Stimulated activated CD8-positive, alpha-beta memory T cell treated with anti-CD3 and anti-CD28 coated beads, Interleukin-4, amount 100 ng/mL, for 48 hours (primary cell): ENCODE measurements around the gene OCEL1.

Experiments used
- DNase-seq: peaks from one replicate; pipeline ENCODE4 v3.0.0-alpha.2; 2020

Gene OCEL1

GRCh38 chr19:17242431-17243208, 16.6 kb downstream of the OCEL1 start:
- no peak for DNase-seq

DNA sequence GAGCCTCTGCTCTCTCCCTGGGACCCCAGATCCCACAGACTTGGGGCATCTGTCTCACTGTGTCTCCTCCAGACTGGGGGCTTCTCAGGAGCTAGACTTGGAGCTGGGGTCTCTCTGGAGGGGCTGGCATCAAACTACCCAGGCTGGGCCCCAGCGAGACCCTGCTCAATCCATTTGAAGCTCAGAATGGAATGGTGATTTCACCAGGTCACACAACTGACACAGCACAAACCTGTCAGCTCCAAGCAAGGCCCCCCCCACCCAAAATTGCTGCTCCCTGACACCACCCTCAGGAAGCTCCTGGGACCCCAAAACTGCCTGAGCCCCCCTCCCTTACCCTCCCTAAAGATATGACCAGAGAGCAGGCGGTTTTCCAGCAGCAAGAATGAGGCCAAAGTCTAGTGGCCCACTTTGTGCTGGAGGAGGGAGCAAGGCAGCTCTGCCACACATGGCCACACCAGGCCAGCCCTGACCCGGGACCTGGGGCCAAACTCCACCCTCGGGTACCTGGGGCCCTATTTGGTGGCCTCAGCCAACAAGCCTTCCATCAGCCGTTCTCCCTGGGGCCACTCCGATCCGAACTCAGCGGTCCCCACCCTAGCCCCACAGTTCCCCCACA, 17.3 kb downstream of the OCEL1 start:
- DNase-seq, result no peak

DNA sequence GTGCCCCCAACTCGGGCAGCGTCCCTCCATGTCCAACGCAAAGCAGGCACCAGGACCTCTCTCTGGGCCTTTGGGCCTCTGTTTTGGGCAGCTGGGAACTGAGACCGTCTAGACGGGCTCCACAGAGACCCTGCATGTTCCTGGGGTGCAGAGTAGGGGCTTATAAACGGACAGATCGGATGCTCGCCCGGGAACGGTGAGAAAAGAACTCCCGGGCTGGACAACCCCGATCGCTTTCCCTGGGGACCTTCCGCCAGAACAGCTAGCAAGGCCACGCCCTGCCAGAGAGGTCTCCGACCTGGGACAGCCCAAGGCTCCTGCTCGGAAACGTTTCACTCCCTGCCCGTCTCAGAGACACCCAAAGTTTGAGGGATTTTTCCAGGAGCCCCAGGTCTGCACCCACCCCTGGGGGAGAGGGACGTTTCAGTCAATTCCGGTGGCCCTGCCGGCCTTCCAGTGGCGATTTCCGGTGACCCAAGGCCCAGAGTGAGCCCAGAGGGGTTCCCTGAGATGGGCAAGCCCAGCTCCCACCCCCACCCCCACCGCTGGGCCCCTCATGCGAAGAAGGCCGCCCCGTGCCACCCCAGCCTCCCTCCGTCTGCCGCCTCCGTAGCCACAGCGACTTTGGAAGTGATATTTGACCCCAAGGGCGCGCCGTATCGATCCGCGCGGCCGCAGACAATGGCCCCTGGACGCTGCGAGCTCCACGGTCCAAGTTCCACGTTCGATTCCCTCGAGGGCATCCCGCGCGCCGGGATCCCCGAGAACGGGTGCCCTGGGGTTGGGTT, 18.0 kb downstream of the OCEL1 start:
- no peak for DNase-seq

- no peak for DNase-seq
Measured at GRCh38 chr19:17244618-17245534, 18.9 kb downstream of the OCEL1 start.

GRCh38 chr19:17245535-17245984, 19.5 kb downstream of the OCEL1 start, which contains the start of gene NR2F6:
TSS of gene NR2F6 (minus strand) at chr19:17245919. CDS start at chr19:17245220, 699 bp downstream.
- DNase-seq, result no peak

- no peak for DNase-seq
Measured at GRCh38 chr19:17246681-17247425, 20.8 kb downstream of the OCEL1 start.

- no peak for DNase-seq
Measured at GRCh38 chr19:17248011-17248776, 22.2 kb downstream of the OCEL1 start.

DNA sequence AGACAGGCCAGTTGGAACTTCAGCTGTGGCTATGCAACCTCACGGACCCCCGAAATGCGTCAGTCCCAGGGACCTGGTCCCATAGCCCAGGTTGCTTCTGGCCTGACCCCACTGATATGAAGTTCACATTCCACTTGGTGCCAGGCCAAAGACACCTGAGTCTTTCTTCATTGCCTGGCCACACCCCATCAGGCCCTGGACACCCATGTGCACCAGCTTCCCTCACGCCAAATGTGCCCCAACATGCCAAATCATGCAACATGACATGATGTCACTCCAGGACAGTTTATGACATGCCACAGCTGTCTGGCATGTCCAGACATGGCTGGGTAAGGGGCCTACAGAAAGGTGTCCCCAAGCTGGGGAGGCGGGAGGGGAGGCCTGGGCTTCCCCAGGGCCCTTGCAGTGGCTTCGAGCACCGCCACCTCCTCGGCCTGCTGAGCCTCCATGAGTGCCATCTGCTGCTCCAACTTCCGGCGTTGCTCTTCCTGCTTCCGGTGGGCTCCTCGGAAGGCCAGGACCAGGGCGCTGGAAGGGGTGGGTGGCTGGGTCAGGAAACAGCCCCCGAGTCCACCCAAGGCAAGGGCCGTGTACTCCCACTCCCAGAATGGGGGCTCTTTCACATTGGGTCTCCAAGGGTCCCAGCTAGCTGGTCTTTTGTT, 24.0 kb downstream of the OCEL1 start:
- DNase-seq, result no peak

DNA sequence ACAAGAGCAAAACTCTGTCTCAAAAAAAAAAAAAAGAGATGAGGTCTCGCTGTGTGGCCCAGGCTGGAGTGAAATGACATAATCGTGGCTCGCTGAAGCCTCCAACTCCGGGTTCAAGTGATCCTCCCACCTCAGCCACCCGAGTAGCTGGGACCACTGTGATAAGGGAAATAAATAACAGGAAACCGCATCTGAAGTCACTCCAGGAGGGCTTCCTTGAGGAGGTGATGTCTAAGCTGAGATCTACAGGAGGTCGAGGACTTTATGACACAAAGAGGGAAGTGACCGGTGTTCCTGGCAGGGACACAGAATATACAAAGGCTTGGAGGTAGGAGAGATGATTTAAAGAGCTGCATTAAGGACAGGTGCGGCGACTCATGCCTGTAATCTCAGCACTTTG, 28.6 kb downstream of the OCEL1 start:
- DNase-seq, result no peak

DNA sequence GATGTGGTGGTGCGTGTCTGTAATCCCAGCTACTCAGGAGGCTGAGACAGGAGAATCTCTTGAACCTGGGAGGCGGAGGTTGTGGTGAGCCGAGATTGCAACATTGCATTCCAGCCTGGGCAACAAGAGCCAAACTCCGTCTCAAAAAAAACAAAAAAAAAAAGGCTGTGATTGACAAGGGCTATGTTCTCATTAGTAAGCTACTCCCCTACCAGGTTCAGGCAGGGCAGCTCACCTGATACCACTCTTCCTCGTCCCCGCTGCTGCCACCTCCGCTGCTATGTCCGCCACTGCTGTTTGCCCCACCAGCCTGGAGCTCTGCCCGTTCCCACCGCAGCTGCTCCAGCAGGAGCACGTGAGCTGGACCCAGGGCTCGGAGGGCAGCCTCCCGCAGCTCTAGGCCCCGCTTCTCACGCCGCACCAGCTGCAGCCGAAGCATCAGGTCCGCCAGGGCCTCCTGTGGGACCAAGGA, 29.2 kb downstream of the OCEL1 start:
- DNase-seq, result no peak

- no peak for DNase-seq
Measured at GRCh38 chr19:17256130-17256529, 30.1 kb downstream of the OCEL1 start.

GRCh38 chr19:17259118-17259780, 33.2 kb downstream of the OCEL1 start:
- DNase-seq, result no peak

GRCh38 chr19:17259934-17260333, 33.9 kb downstream of the OCEL1 start:
- DNase-seq, result no peak

DNA sequence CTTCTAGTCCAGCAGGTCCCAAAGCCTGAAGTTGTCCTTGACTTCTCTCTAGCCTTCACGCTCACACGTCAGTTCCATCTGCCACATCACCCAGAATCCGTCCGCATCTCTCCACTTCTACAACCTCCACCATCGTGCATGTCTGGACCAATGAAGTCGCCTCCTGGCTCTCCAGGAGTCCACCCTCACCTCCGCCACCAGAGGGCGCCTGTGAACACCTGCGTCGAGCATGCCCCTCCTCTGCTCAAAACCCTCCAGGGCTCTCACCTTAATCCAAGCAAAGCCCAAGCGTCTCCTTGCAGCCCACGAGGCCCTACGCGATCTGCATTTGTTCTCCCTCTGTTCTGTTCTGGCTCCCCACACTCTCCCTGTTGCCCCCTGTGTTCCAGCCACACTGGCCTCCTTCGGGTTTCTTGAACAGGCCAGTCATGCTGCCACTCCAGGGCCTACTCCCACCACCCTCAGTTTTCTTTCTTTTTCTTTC, 34.9 kb downstream of the OCEL1 start:
- DNase-seq, result peak; percentile 94

DNA sequence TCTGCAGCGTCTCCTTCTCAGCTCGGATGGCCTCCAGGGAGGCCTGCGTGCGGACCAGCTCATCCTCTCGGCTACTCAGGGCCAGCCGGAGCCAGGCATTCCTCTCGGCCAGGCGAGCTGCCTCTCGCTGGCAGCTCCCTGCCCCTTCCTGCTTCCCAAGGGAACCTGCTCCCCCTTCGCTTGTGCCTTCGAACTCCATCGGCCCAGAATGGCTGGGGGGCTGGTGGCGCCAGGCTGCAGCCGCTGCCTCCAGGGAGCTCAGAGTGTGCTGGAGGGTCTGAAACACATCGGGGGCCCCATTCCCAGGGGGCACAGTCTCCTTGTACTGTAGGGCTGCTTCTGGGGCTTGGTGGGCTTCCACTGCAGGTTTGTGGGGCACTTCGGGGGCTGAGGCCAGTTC, 36.5 kb downstream of the OCEL1 start:
- no peak for DNase-seq

- no peak for DNase-seq
Measured at GRCh38 chr19:17263712-17264640, 38.0 kb downstream of the OCEL1 start.

- no peak for DNase-seq
Measured at GRCh38 chr19:17264641-17264979, 38.6 kb downstream of the OCEL1 start, which contains the start of gene USHBP1. TSS of gene USHBP1 (minus strand) at chr19:17264745. CDS start at chr19:17264299, 446 bp downstream.

DNA sequence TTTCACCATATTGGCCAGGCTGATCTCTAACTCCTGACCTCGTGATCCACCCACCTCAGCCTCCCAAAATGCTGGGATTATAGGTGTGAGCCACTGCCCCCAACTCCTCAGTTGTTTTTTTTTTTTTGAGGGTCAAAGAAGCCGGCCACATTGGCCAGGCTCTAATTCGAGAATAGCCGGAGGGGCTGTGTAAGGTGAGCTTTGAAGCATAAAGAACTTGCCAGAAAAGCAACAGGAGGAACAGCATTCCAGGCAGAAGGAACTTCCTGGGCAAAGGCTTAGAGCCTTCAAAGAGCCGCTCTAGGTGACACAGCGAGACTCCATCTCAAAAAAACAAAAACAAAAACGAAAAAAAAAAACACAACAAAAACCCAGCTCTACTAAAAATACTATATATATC, 40.0 kb downstream of the OCEL1 start:
- no peak for DNase-seq
